GM23248 (cell line): Measurements from ENCODE around the gene RGS17.

Experiments used
- EZH2 ChIP-seq: fragments of 200-600 bp; sonication (generic); IDR thresholded peaks from 2 replicates; pipeline ENCODE4 v1.6.1; 2018; ENCODE audit warnings: antibody characterized with exemption, mild to moderate bottlenecking; ENCODE audit not compliant: insufficient read depth, poor library complexity, severe bottlenecking
- EZH2phosphoT487 ChIP-seq: fragments of 200-600 bp; sonication (generic); IDR thresholded peaks from 2 replicates; pipeline ENCODE4 v1.6.1; 2018; ENCODE audit warnings: antibody characterized with exemption, moderate library complexity, mild to moderate bottlenecking, low read depth; ENCODE audit not compliant: insufficient read depth

DNA sequence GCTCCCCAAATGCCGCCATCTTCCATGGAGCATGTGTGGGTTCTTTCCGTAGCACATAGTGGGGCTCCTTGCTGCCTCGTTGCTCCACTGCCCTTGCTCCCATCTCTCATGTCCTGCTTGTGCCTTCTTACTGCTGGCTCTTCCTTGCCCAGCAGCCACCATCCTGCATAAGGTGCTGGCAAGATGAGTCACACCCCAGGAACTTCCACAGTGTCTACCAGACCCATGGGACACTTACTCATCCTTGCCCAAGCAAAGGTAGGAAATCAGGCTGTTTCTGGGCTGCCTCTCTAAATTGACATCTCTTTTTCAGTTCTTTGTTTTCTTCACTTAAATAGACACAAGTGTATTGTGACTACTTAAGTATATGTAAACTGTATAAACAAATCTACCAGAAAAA lies 39.4 kb upstream of the RGS17 start:
- no peak for TF ChIP-seq EZH2
- no peak for TF ChIP-seq EZH2phosphoT487
